Measurements from ENCODE around the gene STX8.

- TF ChIP-seq ZNF449 (CRISPR knock-in tag; IDR thresholded peaks at IDR 0.05) (no peak), STAT6 (CRISPR knock-in tag; IDR thresholded peaks at IDR 0.05) (no peak), PPARD (CRISPR knock-in tag; IDR thresholded peaks at IDR 0.05) (no peak), KAT7 (CRISPR knock-in tag; IDR thresholded peaks at IDR 0.05; ENCODE audit: borderline replicate concordance) (no peak), SMC3 (conservative IDR thresholded peaks at IDR 0.05; ENCODE audit: insufficient read depth, low read depth, low read length) (no peak), ZMIZ1 (IDR thresholded peaks at IDR 0.05; ENCODE audit: low read depth in 2 of 2, low read length in 2 of 2) (no peak), ATF4 (CRISPR knock-in tag; IDR thresholded peaks at IDR 0.05) (no peak), ZNF232 (CRISPR knock-in tag; IDR thresholded peaks at IDR 0.05) (no peak), SP1 (CRISPR knock-in tag; IDR thresholded peaks at IDR 0.05) (no peak), ZNF780A (CRISPR knock-in tag; IDR thresholded peaks at IDR 0.05) (no peak), TSHZ1 (CRISPR knock-in tag; IDR thresholded peaks at IDR 0.05) (no peak)
Observed at GRCh38 chr17:9488556-9488955, 87.1 kb downstream of the STX8 start.
